GM12878 (cell line): ENCODE data around the gene GSTM5. TPM values are rescaled to one million over a fixed set of nuclear protein-coding genes. Genes with fewer than 3 reads are reported as not detected.

Source experiments
- ATAC-seq: fragments of 200-7000 bp; cut with Tn5 transposase; 3 replicates; pipeline ENCODE4 v1.9.1; 2020; ENCODE audit warnings: mild to moderate bottlenecking, moderate library complexity
- BruUV-seq: library from RNA; stranded (reverse); fragments of 400-500 nt; replicated peaks from 2 replicates; lab custom pipeline; 2021; lab: Mats Ljungman, UMichigan
- CTCF ChIA-PET: fragments of 300-600 bp; sonication (Branson Sonifier 250); formaldehyde crosslinking; extraction: SDS; loops from one replicate; lab custom pipeline; 2021; ENCODE audit warnings: inconsistent platforms; lab: Yijun Ruan, JAX
- POLR2A ChIA-PET: fragments of 350-600 bp; formaldehyde crosslinking; extraction: SDS; loops from one replicate; lab custom pipeline; 2021; ENCODE audit warnings: inconsistent platforms; lab: Charles Lee
- RAD21 ChIA-PET: fragments of 300-600 bp; sonication (Branson Sonifier 250); formaldehyde crosslinking; loops from one replicate; lab custom pipeline; 2023; ENCODE audit warnings: antibody characterized with exemption; ENCODE audit not compliant: unreplicated experiment; lab: Charles Lee
- SMC1A ChIA-PET: fragments of 300-600 bp; sonication (Branson Sonifier 250); formaldehyde crosslinking; loops from one replicate; lab custom pipeline; 2023; ENCODE audit not compliant: unreplicated experiment, uncharacterized antibody; lab: Charles Lee
- DNase-seq: peaks from one replicate; pipeline ENCODE4 v3.0.0-alpha.2; 2011; ENCODE audit warnings: low read depth, low spot score
- FAIRE-seq: peaks from 3 replicates; lab custom pipeline; 2011; peaks lifted over from hg19 to GRCh38; lab: Jason Lieb, UNC
- H2AFZ ChIP-seq: 2 replicates; pipeline ENCODE4 v1.6.0; 2011; ENCODE audit warnings: low read depth, low read length, control low read depth; ENCODE audit not compliant: control insufficient read depth
- H3K27ac ChIP-seq: 2 replicates; pipeline ENCODE4 v1.5.1; 2011; ENCODE audit warnings: control low read depth; ENCODE audit not compliant: control insufficient read depth, insufficient read depth
- H3K27me3 ChIP-seq, 2 experiments: replicated peaks in 1 of 2; 2 replicates each; pipeline versions ENCODE4 v1.6.0 to v1.6.1; 2011; ENCODE audit warnings: low read length in 1 of 2; ENCODE audit not compliant: control insufficient read depth in 2 of 2, insufficient read depth in 2 of 2
- H3K36me3 ChIP-seq, 2 experiments: 2 replicates each; pipeline ENCODE4 v1.5.1; 2011; ENCODE audit warnings: low read length in 1 of 2; ENCODE audit not compliant: control insufficient read depth in 2 of 2, insufficient read depth in 2 of 2
- H3K4me1 ChIP-seq: 2 replicates; pipeline ENCODE4 v1.6.1; 2011; ENCODE audit warnings: mild to moderate bottlenecking, low read length, moderate library complexity, mixed read lengths; ENCODE audit not compliant: control insufficient read depth, insufficient read depth
- H3K4me2 ChIP-seq: 2 replicates; pipeline ENCODE4 v1.6.0; 2011; ENCODE audit warnings: control low read depth; ENCODE audit not compliant: control insufficient read depth, insufficient read depth
- H3K4me3 ChIP-seq: fragments of 200-600 bp; sonication (generic); 2 replicates; pipeline ENCODE4 v1.5.1; 2016
- H3K79me2 ChIP-seq: 2 replicates; pipeline ENCODE4 v1.6.0; 2011; ENCODE audit warnings: low read length; ENCODE audit not compliant: control insufficient read depth, insufficient read depth
- H3K9ac ChIP-seq: 2 replicates; pipeline ENCODE4 v1.8.0; 2011; ENCODE audit warnings: low read length, control low read depth, mixed read lengths; ENCODE audit not compliant: control insufficient read depth, insufficient read depth
- H3K9me3 ChIP-seq: replicated peaks from 3 replicates; pipeline ENCODE4 v1.5.1; 2011; ENCODE audit warnings: mild to moderate bottlenecking, low read length; ENCODE audit not compliant: control insufficient read depth, insufficient read depth
- H4K20me1 ChIP-seq: 2 replicates; pipeline ENCODE4 v1.6.0; 2011; ENCODE audit not compliant: control insufficient read depth, insufficient read depth
- BHLHE40 ChIP-seq, 2 experiments: fragments of 450-650 bp in 1 of 2; IDR thresholded peaks; 2 replicates each; pipeline ENCODE4 v1.6.1; 2011 to 2017; ENCODE audit warnings: low read depth in 2 of 2, borderline replicate concordance in 1 of 2, improper control_type of control experiment in 1 of 2, low read length in 1 of 2, mild to moderate bottlenecking in 1 of 2
- E2F4 ChIP-seq: IDR thresholded peaks from 2 replicates; pipeline ENCODE4 v1.6.1; 2012; ENCODE audit warnings: low read depth, low read length, improper control_type of control experiment
- EED ChIP-seq: sonication (generic); IDR thresholded peaks from 2 replicates; pipeline ENCODE4 v1.6.1; 2016; ENCODE audit warnings: antibody characterized with exemption, low read depth
- GATAD2B ChIP-seq: fragments of 450-650 bp; conservative IDR thresholded peaks from 2 replicates; pipeline ENCODE4 v1.6.1; 2017; ENCODE audit warnings: low read depth, mild to moderate bottlenecking, moderate library complexity
- IKZF2 ChIP-seq, 2 experiments: fragments of 450-650 bp; IDR thresholded peaks; 2 replicates each; pipeline ENCODE4 v1.6.1; 2017; ENCODE audit warnings: mild to moderate bottlenecking in 2 of 2, moderate library complexity in 2 of 2
- POLR2A ChIP-seq: IDR thresholded peaks from 2 replicates; pipeline ENCODE4 v1.6.1; 2011; ENCODE audit warnings: low read depth, mild to moderate bottlenecking, low read length
- PRDM15 ChIP-seq: fragments of 450-650 bp; formaldehyde crosslinking; IDR thresholded peaks from 2 replicates; pipeline ENCODE4 v1.4.0; 2020; ENCODE audit warnings: mild to moderate bottlenecking, moderate library complexity
- RFX5 ChIP-seq: IDR thresholded peaks from 2 replicates; pipeline ENCODE4 v1.6.1; 2011; ENCODE audit warnings: low read depth, low read length, improper control_type of control experiment
- SKIL ChIP-seq: fragments of 450-650 bp; IDR thresholded peaks from 2 replicates; pipeline ENCODE4 v1.6.1; 2017; ENCODE audit warnings: mild to moderate bottlenecking, low read depth, inconsistent platforms; ENCODE audit not compliant: poor library complexity, severe bottlenecking
- SMARCA5 ChIP-seq: fragments of 450-650 bp; IDR thresholded peaks from 2 replicates; pipeline ENCODE4 v1.6.1; 2017; ENCODE audit warnings: mild to moderate bottlenecking
- TCF12 ChIP-seq: IDR thresholded peaks from 2 replicates; pipeline ENCODE4 v1.6.1; 2011; ENCODE audit warnings: low read depth, mild to moderate bottlenecking, low read length
- TCF3 ChIP-seq: IDR thresholded peaks from 2 replicates; pipeline ENCODE4 v1.6.1; 2012; ENCODE audit warnings: low read depth, mild to moderate bottlenecking, low read length, borderline replicate concordance; ENCODE audit not compliant: insufficient read depth
- TCF7 ChIP-seq: IDR thresholded peaks from 2 replicates; pipeline ENCODE4 v1.6.1; 2014; ENCODE audit warnings: antibody characterized with exemption, borderline replicate concordance
- ZBTB33 ChIP-seq: fragments of 450-650 bp; IDR thresholded peaks from 2 replicates; pipeline ENCODE4 v1.6.1; 2017; ENCODE audit warnings: mild to moderate bottlenecking
- ZNF24 ChIP-seq: fragments of 450-650 bp; IDR thresholded peaks from 2 replicates; pipeline ENCODE4 v1.6.1; 2017; ENCODE audit warnings: antibody characterized with exemption, mild to moderate bottlenecking
- WGBS: methylation state at CpG from one replicate; pipeline ENCODE4 v1.1.6; 2016; ENCODE audit warnings: low lambda C conversion rate; ENCODE audit not compliant: insufficient replicate concordance, insufficient coverage; ENCODE audit errors: missing lambda C conversion rate; 5-methylcytosine and 5-hydroxymethylcytosine counted together
- in situ Hi-C: fragments of 300-500 bp; cut with MboI; formaldehyde crosslinking; loops from 9 replicates; pipeline ENCODE4 v1.14.3; 2018; ENCODE audit warnings: mixed read lengths
- intact Hi-C: fragments of 100-400 bp; cut with micrococcal nuclease; formaldehyde crosslinking; loops from one replicate; pipeline ENCODE4 v1.14.2; 2022; ENCODE audit not compliant: unreplicated experiment
- polyA plus RNA-seq, 11 experiments: library from polyadenylated mRNA; depleted of rRNA in 4 of 11; unstranded in 6 of 11; stranded (reverse) in 5 of 11; fragments of >200 nt; fragmentation: Nextera tagmentation in 4 of 11; fragmentation: Illumina TruSeq in 1 of 11; extraction: Ambion mirVana in 4 of 11; extraction: Trizol in 1 of 11; gene quantifications; 1 replicate in 1 of 11; 2 replicates in 10 of 11; pipeline versions ENCODE4 v1.2.1 to v1.2.3, GENCODE V29; 2011 to 2016; ENCODE audit warnings: inconsistent platforms in 2 of 11, missing spikeins in 2 of 11, low read depth in 1 of 11
- total RNA-seq, 4 experiments: library from RNA; depleted of rRNA in 3 of 4; stranded (reverse); fragments of >200 nt in 3 of 4; fragmentation: Illumina TruSeq in 1 of 4; extraction: Trizol in 1 of 4; gene quantifications; 2 replicates each; pipeline versions ENCODE4 v1.2.1 to v1.2.3, GENCODE V29; 2013 to 2021

The GSTM5 gene
- total and polyA plus RNA-seq, 10 of the 15 experiments (the other 5 are each of a cell fraction or from before 2014, with no cell fraction given) = 0.10 to 0.37 (median 0.26) TPM; not detected in 1

- no peak for ATAC-seq
- CTCF ChIA-PET = interaction anchor here (0.6 to 2.6 kb wide), 4 partner anchors 17 to 591 kb away, joined by 3 to 13 read pairs (median 3); no protein-coding TSS in a partner anchor
- TF ChIP-seq GATAD2B = no peak
- no peak for TF ChIP-seq IKZF2 (IDR thresholded peaks at IDR 0.05)
- no peak for TF ChIP-seq EED
- TF ChIP-seq SMARCA5 = no peak
- TF ChIP-seq PRDM15 (CRISPR knock-in tag) = no peak
- TF ChIP-seq TCF7 = no peak
- TF ChIP-seq RFX5 = no peak
- no peak for TF ChIP-seq ZBTB33
- no peak for TF ChIP-seq TCF12
- TF ChIP-seq TCF3 = no peak
- TF ChIP-seq BHLHE40 (IDR thresholded peaks at IDR 0.05; ENCODE audit: borderline replicate concordance in 1 of 2, low read depth in 2 of 2, low read length in 1 of 2) = no peak
- TF ChIP-seq E2F4 = no peak
- TF ChIP-seq SKIL = no peak
- no peak for TF ChIP-seq ZNF24
- no peak for TF ChIP-seq POLR2A
These were observed 47.7 kb downstream of the GSTM5 start for GRCh38 chr1:109759513-109760334.

More at GRCh38 chr1:109759513-109760334, 47.7 kb downstream of the GSTM5 start:
- FAIRE-seq = no peak
- in situ Hi-C loops (no loop called here), intact Hi-C loops (no loop called here)
- Histone ChIP-seq H3K36me3 (no peaks in the 10 kb centered on the region), H3K4me1 (no peaks in the 10 kb centered on the region), H3K27me3 (no peaks in the 10 kb centered on the region), H2AFZ (no peak overlapping the region), H3K27ac (no peak overlapping the region), H3K9me3 (no peaks in the 10 kb centered on the region), H3K4me2 (no peak overlapping the region), H3K79me2 (no peaks in the 10 kb centered on the region), H4K20me1 (no peaks in the 10 kb centered on the region), H3K9ac (no peak overlapping the region), H3K4me3 (no peak overlapping the region)
- no TSS peak for BruUV-seq
- RAD21 ChIA-PET = interaction anchor here (1.3 kb wide), 1 partner anchor 120 kb away, joined by 3 read pairs; no protein-coding TSS in a partner anchor
- DNase-seq = no peak
- SMC1A ChIA-PET = no interaction called here
- POLR2A ChIA-PET = interaction anchor here (0.7 kb wide), 1 partner anchor 286 kb away, joined by 4 read pairs; no protein-coding TSS in a partner anchor
- 21% methylated on average over 9 of the region's 11 CpGs for WGBS
